ENCODE results near the gene LAMB1. TPM values are rescaled to one million over a fixed set of nuclear protein-coding genes. Genes with fewer than 3 reads are reported as not detected.

Gene LAMB1
- total RNA-seq, 1 donor, result 483 TPM

- no peak for DNase-seq (ENCODE audit: low read depth)
- TF ChIP-seq CTCF (IDR thresholded peaks at IDR 0.05; ENCODE audit: insufficient read depth, low read depth, low read length), result no peak
- H3K4me3 ChIP-seq (ENCODE audit: low read depth, low read length), result no peak overlapping the region
Observed at GRCh38 chr7:107914831-107915230, 88.1 kb downstream of the LAMB1 start.

- no peak for TF ChIP-seq CTCF (IDR thresholded peaks at IDR 0.05; ENCODE audit: insufficient read depth, low read depth, low read length)
- no peak overlapping the region for H3K4me3 ChIP-seq (ENCODE audit: low read depth, low read length)
- no peak for DNase-seq (ENCODE audit: low read depth)
Observed at GRCh38 chr7:107913851-107914250, 89.1 kb downstream of the LAMB1 start.

DNA sequence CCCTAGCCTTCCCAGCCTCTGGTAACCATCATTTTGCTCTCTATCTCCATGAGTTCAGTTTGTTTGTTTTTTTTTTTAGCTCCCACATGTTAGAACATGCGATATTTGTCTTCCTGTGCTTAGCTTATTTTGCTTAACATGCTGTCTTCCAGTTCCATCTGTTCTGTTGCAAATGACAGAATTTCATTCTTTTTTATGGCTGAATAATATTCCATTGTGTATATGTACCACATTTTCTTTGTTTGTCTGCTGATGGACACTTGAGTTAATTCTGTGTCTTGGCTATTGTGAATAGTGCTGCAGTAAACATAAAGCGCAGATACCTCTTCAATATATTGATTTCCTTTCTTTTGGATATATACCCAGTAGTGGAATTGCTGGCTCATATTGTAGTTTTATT lies 91.0 kb downstream of the LAMB1 start:
- DNase-seq (ENCODE audit: low read depth), result no peak
- no peak overlapping the region for H3K4me3 ChIP-seq (ENCODE audit: low read depth, low read length)
- TF ChIP-seq CTCF (IDR thresholded peaks at IDR 0.05; ENCODE audit: insufficient read depth, low read depth, low read length), result no peak

DNA sequence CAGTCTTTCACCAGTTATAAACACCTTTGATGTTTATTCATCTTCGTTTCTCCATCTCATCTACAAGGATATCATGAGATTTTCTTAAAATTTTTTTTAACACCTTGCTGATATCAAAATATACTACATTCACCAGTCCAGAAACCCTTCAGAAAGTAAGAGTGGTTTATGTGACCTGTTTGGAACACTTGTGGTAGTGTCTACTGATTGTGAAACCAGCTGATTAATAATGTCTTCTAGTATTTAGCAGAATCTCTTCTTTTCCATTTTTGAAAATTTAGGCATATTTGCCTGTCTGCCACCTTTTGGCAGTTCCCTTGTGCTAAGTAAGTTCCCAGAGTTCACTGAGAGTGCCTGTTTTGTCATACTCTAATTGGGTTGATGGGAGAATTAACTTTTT lies 93.5 kb downstream of the LAMB1 start:
- DNase-seq (ENCODE audit: low read depth), result no peak
- no peak overlapping the region for H3K4me3 ChIP-seq (ENCODE audit: low read depth, low read length)
- TF ChIP-seq CTCF (IDR thresholded peaks at IDR 0.05; ENCODE audit: insufficient read depth, low read depth, low read length), result no peak

GRCh38 chr7:107907790-107908189 lies 95.2 kb downstream of the LAMB1 start:
- no peak for DNase-seq (ENCODE audit: low read depth)
- no peak for TF ChIP-seq CTCF (IDR thresholded peaks at IDR 0.05; ENCODE audit: insufficient read depth, low read depth, low read length)
- no peak overlapping the region for H3K4me3 ChIP-seq (ENCODE audit: low read depth, low read length)

DNA sequence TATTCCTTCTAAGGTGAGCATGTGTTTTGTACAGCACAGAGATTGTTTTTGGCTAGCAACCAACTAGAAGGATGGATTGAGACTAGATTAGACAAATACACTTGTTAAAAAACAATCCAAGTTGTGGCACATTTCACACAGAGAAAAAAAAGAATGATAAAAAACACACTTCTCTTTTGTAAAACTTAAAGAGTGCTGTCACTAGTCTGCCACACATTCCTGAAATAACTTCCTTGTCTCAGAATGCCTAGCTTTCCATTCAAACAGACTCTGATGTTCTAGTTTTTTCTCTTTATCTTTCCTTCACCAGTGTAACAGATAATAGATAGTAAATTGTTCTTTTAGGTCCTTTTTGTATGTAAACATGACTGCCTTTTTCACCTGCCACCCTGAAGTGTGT lies 100.6 kb downstream of the LAMB1 start:
- H3K4me3 ChIP-seq (ENCODE audit: low read depth, low read length), result no peak overlapping the region
- no peak for DNase-seq (ENCODE audit: low read depth)
- no peak for TF ChIP-seq CTCF (IDR thresholded peaks at IDR 0.05; ENCODE audit: insufficient read depth, low read depth, low read length)

- no peak for DNase-seq (ENCODE audit: low read depth)
- TF ChIP-seq CTCF (IDR thresholded peaks at IDR 0.05; ENCODE audit: insufficient read depth, low read depth, low read length), result no peak
- no peak overlapping the region for H3K4me3 ChIP-seq (ENCODE audit: low read depth, low read length)
Observed at GRCh38 chr7:107900496-107901015, 102.4 kb downstream of the LAMB1 start.

Measured in fibroblast of villous mesenchyme (primary cell).